ELF-1 (cell line): Measurements from ENCODE around the gene DDX5.
A peak's percentile ranks its signal among the peaks of the same experiment; 100 is the strongest.
"Not testable (repeated sequence)": the region's sequence is repeated elsewhere in the genome, so short reads cannot be mapped to it uniquely, and the experiment has no call there.

ENCODE experiments used
- DNase-seq: peaks from one replicate; pipeline ENCODE4 v3.0.0-alpha.2; 2016; ENCODE audit warnings: low read depth, low spot score

Gene DDX5

GRCh38 chr17:64492481-64493109 is 13.5 kb downstream of the DDX5 start:
- no peak for DNase-seq

GRCh38 chr17:64491994-64492393 is 14.1 kb downstream of the DDX5 start:
- no peak for DNase-seq

- no peak for DNase-seq
These were observed 14.8 kb downstream of the DDX5 start for GRCh38 chr17:64491034-64491860.

GRCh38 chr17:64488301-64488700 is 17.8 kb downstream of the DDX5 start:
- DNase-seq = no peak

- DNase-seq = no peak
These were observed 21.7 kb downstream of the DDX5 start for GRCh38 chr17:64484380-64484779.

GRCh38 chr17:64480951-64481350 is 25.1 kb downstream of the DDX5 start:
- no peak for DNase-seq

GRCh38 chr17:64477849-64478248 is 28.2 kb downstream of the DDX5 start:
- DNase-seq = no peak

- no peak for DNase-seq
These were observed 33.5 kb downstream of the DDX5 start for GRCh38 chr17:64472564-64472963.

- no peak for DNase-seq
These were observed 34.6 kb downstream of the DDX5 start for GRCh38 chr17:64471440-64471839.

- DNase-seq = peak; percentile 72
These were observed 35.5 kb downstream of the DDX5 start for GRCh38 chr17:64470625-64471024.

- DNase-seq = not testable (repeated sequence)
These were observed 39.3 kb downstream of the DDX5 start for GRCh38 chr17:64466834-64467233.

- peak; percentile 14 for DNase-seq
These were observed 39.9 kb downstream of the DDX5 start for GRCh38 chr17:64466019-64466735.

- no peak for DNase-seq
These were observed 44.3 kb downstream of the DDX5 start for GRCh38 chr17:64461788-64462187.

- DNase-seq = no peak
These were observed 45.1 kb downstream of the DDX5 start for GRCh38 chr17:64460955-64461354.

GRCh38 chr17:64459818-64460217 is 46.3 kb downstream of the DDX5 start:
- not testable (repeated sequence) for DNase-seq

- DNase-seq = no peak
These were observed 46.8 kb downstream of the DDX5 start for GRCh38 chr17:64459284-64459747.

GRCh38 chr17:64458756-64459155 is 47.3 kb downstream of the DDX5 start:
- no peak for DNase-seq

- no peak for DNase-seq
These were observed 48.9 kb downstream of the DDX5 start for GRCh38 chr17:64457156-64457555.

GRCh38 chr17:64455993-64456885 is 49.9 kb downstream of the DDX5 start:
- DNase-seq = no peak

GRCh38 chr17:64449545-64449944 is 56.5 kb downstream of the DDX5 start:
- DNase-seq = no peak
